Adrenal gland (tissue), 5 donors: ENCODE measurements around the gene DLAT.

Experiments used
- POLR2A ChIP-seq, 2 donors: fragments of 450-650 bp; IDR thresholded peaks; one replicate each; pipeline ENCODE4 v1.6.1; 2017; ENCODE audit warnings: antibody characterized with exemption in 2 of 2, mild to moderate bottlenecking in 2 of 2, moderate library complexity in 1 of 2
- TF ChIP-seq, protein P1 (sequence below), 6 experiments: fragments of 450-650 bp in 4 of 6; fragments of 200-600 bp in 2 of 6; sonication (generic) in 1 of 6; IDR thresholded peaks; 1 replicate in 5 of 6; 2 replicates in 1 of 6; pipeline versions ENCODE4 v1.5.1 to v1.8.0; 2016 to 2021; ENCODE audit warnings: antibody characterized with exemption in 6 of 6, mild to moderate bottlenecking in 2 of 6, moderate library complexity in 1 of 6
- donor health status: DM: no; HTN: no; CAD: no.

DNA sequence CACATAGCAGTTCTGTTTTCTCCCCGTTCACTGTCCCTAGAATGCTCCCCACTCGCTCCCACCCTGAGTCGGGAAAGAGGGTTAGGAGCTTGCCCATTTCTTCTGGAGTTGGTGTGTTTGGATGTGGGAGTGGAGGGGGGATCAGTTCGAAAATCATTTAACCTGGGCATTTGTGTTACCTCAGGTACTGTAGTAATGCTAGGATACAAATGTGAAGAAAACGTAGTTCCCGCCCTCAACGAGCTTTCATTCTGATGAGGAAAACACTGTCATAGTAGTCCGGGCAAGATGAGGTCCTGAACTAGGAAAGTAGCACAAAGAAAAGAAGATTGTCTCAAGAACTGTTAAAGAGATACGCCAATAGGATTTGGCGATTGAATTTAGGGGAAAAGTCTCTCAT lies 62.0 kb downstream of the DLAT start:
- TF ChIP-seq, protein P1, sequence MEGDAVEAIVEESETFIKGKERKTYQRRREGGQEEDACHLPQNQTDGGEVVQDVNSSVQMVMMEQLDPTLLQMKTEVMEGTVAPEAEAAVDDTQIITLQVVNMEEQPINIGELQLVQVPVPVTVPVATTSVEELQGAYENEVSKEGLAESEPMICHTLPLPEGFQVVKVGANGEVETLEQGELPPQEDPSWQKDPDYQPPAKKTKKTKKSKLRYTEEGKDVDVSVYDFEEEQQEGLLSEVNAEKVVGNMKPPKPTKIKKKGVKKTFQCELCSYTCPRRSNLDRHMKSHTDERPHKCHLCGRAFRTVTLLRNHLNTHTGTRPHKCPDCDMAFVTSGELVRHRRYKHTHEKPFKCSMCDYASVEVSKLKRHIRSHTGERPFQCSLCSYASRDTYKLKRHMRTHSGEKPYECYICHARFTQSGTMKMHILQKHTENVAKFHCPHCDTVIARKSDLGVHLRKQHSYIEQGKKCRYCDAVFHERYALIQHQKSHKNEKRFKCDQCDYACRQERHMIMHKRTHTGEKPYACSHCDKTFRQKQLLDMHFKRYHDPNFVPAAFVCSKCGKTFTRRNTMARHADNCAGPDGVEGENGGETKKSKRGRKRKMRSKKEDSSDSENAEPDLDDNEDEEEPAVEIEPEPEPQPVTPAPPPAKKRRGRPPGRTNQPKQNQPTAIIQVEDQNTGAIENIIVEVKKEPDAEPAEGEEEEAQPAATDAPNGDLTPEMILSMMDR (IDR thresholded peaks at IDR 0.05): no peak
- no peak for TF ChIP-seq POLR2A (IDR thresholded peaks at IDR 0.05)
